Neural crest cell (in vitro differentiated cells): ENCODE data around the gene FAM186B. TPM values are rescaled to one million over a fixed set of nuclear protein-coding genes. Genes with fewer than 3 reads are reported as not detected.

Experiments
- DNase-seq: peaks from one replicate; pipeline ENCODE4 v3.0.0; 2021; ENCODE audit warnings: low read depth, mixed read lengths, low spot score
- H3K27ac Mint-ChIP-seq: one replicate; pipeline ENCODE4 v1.8.0; 2021; ENCODE audit warnings: mild to moderate bottlenecking, mixed read lengths; ENCODE audit not compliant: unreplicated experiment
- H3K27me3 Mint-ChIP-seq: 2 replicates; pipeline ENCODE4 v1.8.0; 2021; ENCODE audit warnings: low read depth, mild to moderate bottlenecking, mixed read lengths
- H3K36me3 Mint-ChIP-seq: 2 replicates; pipeline ENCODE4 v1.8.0; 2021; ENCODE audit warnings: low read depth, mild to moderate bottlenecking, mixed read lengths
- H3K4me1 Mint-ChIP-seq: 2 replicates; pipeline ENCODE4 v1.8.0; 2021; ENCODE audit warnings: mixed read lengths
- H3K4me3 Mint-ChIP-seq: one replicate; pipeline ENCODE4 v1.8.0; 2021; ENCODE audit warnings: mild to moderate bottlenecking, mixed read lengths
- H3K9me3 Mint-ChIP-seq: 2 replicates; pipeline ENCODE4 v1.8.0; 2021; ENCODE audit warnings: mixed read lengths
- total RNA-seq: library from RNA; stranded (reverse); gene quantifications from 2 replicates; pipeline ENCODE4 v1.2.1, GENCODE V29; 2021
- TF ChIP-seq, protein P1 (sequence below): fragments of 200-600 bp; sonication (generic); conservative IDR thresholded peaks from 2 replicates; pipeline ENCODE4 v1.5.0; 2021; ENCODE audit warnings: antibody characterized with exemption, mild to moderate bottlenecking

Gene FAM186B
- total RNA-seq, 1 donor from 2014 or later, result 0.28 TPM

DNA sequence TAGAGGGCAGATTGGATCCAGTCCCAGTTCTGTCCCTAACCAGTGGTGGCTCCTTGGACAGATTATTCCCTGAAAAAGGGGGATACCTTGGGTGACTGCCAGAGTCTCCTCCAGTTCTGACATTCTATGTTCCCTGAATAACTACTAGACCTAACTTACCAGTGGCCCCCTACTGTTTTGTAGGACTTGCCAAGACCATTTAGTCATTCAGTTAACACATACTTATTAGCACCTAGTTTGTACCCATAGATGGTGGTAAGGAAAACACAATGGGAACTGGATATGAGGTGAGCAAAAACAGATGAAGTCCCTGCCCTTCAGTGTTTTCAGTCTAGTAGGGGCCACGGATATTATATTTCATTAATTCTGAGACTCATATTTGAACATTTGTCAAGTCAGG is 21.4 kb upstream of the FAM186B start:
- no peak for DNase-seq
- Mint-ChIP-seq H3K4me1 (peaks cover 16% of the 10 kb centered on the region), H3K27me3 (peaks cover 3% of the 10 kb centered on the region), H3K27ac (no peak overlapping the region), H3K9me3 (no peaks in the 10 kb centered on the region), H3K4me3 (no peak overlapping the region), H3K36me3 (no peaks in the 10 kb centered on the region)
- TF ChIP-seq, protein P1, sequence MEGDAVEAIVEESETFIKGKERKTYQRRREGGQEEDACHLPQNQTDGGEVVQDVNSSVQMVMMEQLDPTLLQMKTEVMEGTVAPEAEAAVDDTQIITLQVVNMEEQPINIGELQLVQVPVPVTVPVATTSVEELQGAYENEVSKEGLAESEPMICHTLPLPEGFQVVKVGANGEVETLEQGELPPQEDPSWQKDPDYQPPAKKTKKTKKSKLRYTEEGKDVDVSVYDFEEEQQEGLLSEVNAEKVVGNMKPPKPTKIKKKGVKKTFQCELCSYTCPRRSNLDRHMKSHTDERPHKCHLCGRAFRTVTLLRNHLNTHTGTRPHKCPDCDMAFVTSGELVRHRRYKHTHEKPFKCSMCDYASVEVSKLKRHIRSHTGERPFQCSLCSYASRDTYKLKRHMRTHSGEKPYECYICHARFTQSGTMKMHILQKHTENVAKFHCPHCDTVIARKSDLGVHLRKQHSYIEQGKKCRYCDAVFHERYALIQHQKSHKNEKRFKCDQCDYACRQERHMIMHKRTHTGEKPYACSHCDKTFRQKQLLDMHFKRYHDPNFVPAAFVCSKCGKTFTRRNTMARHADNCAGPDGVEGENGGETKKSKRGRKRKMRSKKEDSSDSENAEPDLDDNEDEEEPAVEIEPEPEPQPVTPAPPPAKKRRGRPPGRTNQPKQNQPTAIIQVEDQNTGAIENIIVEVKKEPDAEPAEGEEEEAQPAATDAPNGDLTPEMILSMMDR, result no peak

DNA sequence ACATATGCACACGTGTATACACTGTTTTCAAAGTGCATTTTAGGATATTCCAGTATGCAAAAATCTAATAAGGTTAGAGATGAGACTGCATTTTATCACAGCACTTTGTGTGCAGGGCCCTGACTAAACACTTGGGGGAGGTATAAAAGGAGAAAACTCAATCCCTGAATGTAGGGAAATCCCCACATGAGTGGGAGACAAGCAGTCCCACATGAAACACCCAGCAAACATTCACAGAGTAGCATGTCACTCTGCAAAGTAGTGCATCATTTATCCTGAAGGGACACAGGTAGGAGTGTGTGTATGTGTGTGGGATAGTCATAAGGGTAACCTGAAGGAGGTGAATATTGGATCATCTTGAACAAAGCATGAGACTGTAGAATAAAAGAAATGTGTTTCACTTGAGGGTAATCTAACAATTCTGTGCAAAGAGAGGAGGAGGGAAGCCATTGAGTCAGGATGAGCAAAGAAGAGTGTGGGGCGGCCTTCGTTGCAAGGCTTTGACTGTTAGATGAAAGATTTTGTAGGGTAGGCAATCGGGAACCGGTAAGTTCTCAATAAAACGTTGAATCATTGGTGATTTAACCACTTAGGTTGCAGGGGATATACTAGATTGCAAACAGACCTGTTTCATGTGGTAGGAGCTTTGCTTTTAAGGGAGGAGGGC is 20.9 kb upstream of the FAM186B start:
- H3K4me3 Mint-ChIP-seq, result no peak overlapping the region
- H3K9me3 Mint-ChIP-seq, result no peaks in the 10 kb centered on the region
- DNase-seq, result no peak
- no peaks in the 10 kb centered on the region for H3K36me3 Mint-ChIP-seq
- peaks cover 21% of the 10 kb centered on the region for H3K4me1 Mint-ChIP-seq
- TF ChIP-seq, protein P1, result no peak
- H3K27ac Mint-ChIP-seq, result no peak overlapping the region
- peaks cover 3% of the 10 kb centered on the region for H3K27me3 Mint-ChIP-seq

DNA sequence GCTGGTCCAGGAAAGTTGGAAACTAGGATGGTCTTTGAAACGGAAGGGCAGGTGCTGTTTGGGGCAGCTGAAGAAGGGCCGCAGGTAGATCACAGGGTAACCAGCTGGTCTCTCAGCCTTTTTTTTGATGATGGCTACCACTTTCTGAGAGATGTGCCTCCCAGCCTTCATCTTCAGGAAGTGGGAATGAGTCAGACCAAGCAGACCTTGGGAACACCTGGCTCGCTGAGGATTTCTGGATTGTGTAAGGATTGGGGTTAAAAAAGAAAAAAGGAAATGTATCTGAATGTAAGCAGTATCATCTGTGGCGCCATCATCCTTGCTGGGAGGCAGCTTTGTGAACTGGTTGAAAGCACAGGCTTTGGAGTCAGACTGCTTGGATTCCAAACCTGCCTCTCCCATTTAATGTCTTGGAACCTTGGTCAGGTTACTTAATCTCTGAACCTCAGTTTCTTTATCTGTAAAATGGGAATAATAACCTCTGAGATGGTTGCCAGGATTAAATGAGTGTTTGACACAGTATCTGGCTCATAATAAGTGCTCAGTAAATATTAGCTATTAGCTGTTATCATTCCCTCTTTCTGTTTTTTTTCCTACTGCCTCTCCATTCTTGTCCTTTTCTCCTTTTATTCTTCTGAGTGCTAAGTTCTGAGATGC is 19.6 kb upstream of the FAM186B start:
- Mint-ChIP-seq H3K27ac (no peak overlapping the region), H3K4me1 (peaks cover 20% of the 10 kb centered on the region)

DNA sequence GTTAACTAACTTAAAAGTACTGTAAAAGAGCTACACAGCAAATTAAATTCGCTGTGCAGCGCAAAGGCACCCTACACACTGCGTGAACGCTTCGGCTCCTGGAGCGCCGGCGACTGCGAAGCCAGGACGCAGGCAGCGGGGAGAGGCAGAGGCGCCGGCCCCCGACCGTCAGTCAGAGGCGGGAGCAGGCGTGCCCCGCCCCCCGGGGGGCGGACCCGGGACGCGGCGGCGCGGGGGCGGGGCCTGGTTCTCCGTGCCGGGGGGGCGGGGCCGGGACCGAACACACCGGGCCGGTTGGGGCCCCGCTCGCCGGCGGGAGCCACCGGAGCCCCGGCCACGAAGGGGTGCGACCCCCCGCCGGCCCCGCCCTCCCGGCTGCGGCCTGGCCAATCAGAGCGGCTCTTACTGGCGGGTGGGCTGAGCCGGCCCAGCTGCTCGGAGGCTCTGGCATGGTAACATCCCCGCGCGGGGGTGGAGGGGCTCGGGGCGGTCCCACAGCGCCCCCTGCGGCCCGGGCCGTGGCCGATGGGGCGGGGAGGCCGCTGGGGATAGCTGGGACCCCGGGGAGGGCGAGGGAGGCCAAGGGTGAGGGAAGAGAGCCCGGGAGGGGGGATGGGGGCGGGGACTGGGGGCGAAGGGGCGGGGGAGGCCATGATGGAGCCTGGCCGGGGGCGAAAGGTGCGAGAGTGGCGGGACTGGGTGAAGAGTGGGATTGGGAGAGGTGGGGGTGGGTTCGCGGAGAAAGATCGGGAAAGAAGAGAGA is 17.9 kb upstream of the FAM186B start, which contains the start of gene PRPF40B:
TSS of gene PRPF40B (plus strand) at position 420 of the 763 bp plus-strand sequence. CDS start at position 450, 30 bp downstream.
- Mint-ChIP-seq H3K4me1 (peaks cover 20% of the 10 kb centered on the region), H3K36me3 (no peaks in the 10 kb centered on the region), H3K27ac (peak within 1 kb of the TSS; percentile 21), H3K4me3 (peak within 1 kb of the TSS; percentile 91), H3K27me3 (peaks cover 11% of the 10 kb centered on the region), H3K9me3 (no peaks in the 10 kb centered on the region)
- TF ChIP-seq, protein P1, result peak; percentile 67
- peak; percentile 82 for DNase-seq

More for the DNA sequence above, 19.6 kb upstream of the FAM186B start:
- DNase-seq, result no peak
- no peaks in the 10 kb centered on the region for H3K9me3 Mint-ChIP-seq
- no peaks in the 10 kb centered on the region for H3K36me3 Mint-ChIP-seq
- H3K4me3 Mint-ChIP-seq, result no peak overlapping the region
- TF ChIP-seq, protein P1, result no peak
- H3K27me3 Mint-ChIP-seq, result peaks cover 3% of the 10 kb centered on the region

DNA sequence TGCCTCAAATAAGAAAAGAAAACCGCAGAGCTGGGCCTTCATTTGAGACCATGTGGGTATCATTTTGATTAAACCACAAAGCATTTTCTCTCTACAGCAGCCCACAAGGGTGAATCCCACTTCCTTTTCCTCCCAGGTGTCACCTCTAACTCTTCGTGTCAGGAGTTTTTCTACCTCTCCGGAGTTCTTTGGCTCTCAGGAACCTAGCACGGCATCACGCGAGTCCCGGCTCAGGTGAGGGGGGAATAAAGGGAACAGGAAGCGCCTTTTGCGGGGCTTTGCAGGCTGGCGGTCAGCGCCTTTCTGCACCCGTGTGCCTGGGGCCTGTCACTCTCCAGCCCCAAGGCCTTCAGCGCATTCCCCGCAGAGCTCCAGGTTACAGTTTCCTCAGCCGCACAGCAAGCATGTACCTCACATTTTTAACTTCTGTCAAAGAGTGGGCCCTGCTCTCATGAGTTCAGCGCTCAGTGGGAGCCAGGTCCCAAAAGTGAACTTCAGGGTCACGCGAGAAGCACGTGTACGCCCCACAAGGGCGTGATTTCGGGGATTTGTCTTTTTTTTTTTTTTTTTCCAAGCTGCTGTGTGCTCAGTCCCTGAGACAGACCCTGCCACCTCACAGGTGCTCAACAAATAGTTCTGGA is 17.2 kb upstream of the FAM186B start:
- Mint-ChIP-seq H3K4me1 (peaks cover 20% of the 10 kb centered on the region), H3K9me3 (no peaks in the 10 kb centered on the region), H3K27ac (peak overlapping the region; percentile 21), H3K36me3 (no peaks in the 10 kb centered on the region), H3K4me3 (peak overlapping the region; percentile 91), H3K27me3 (peaks cover 13% of the 10 kb centered on the region)
- TF ChIP-seq, protein P1, result no peak
- no peak for DNase-seq
